Tibial nerve (tissue), 4 donors: ENCODE measurements around the gene FIBCD1.

ENCODE experiments used
- EP300 ChIP-seq, 2 donors: sonication (generic); formaldehyde crosslinking; IDR thresholded peaks; one replicate each; pipeline ENCODE4 v1.6.1; 2017; ENCODE audit warnings: antibody characterized with exemption in 2 of 2, mild to moderate bottlenecking in 1 of 2
- POLR2A ChIP-seq, 2 donors: fragments of 450-650 bp; IDR thresholded peaks; one replicate each; pipeline ENCODE4 v1.6.1; 2017; ENCODE audit warnings: antibody characterized with exemption in 2 of 2, mild to moderate bottlenecking in 2 of 2, moderate library complexity in 2 of 2
- TF ChIP-seq, protein P1 (sequence below), 5 experiments: fragments of 200-600 bp in 3 of 5; fragments of 450-650 bp in 2 of 5; sonication (generic) in 3 of 5; IDR thresholded peaks; one replicate each; pipeline ENCODE4 v1.5.1; 2016 to 2019; ENCODE audit warnings: antibody characterized with exemption in 5 of 5, mild to moderate bottlenecking in 3 of 5, moderate library complexity in 2 of 5

GRCh38 chr9:130868230-130868629 is 70.8 kb downstream of the FIBCD1 start:
- TF ChIP-seq POLR2A (IDR thresholded peaks at IDR 0.05), result no peak
- TF ChIP-seq, protein P1, sequence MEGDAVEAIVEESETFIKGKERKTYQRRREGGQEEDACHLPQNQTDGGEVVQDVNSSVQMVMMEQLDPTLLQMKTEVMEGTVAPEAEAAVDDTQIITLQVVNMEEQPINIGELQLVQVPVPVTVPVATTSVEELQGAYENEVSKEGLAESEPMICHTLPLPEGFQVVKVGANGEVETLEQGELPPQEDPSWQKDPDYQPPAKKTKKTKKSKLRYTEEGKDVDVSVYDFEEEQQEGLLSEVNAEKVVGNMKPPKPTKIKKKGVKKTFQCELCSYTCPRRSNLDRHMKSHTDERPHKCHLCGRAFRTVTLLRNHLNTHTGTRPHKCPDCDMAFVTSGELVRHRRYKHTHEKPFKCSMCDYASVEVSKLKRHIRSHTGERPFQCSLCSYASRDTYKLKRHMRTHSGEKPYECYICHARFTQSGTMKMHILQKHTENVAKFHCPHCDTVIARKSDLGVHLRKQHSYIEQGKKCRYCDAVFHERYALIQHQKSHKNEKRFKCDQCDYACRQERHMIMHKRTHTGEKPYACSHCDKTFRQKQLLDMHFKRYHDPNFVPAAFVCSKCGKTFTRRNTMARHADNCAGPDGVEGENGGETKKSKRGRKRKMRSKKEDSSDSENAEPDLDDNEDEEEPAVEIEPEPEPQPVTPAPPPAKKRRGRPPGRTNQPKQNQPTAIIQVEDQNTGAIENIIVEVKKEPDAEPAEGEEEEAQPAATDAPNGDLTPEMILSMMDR (IDR thresholded peaks at IDR 0.05), result no peak
- no peak for TF ChIP-seq EP300 (IDR thresholded peaks at IDR 0.05)
